NCI-H2081 treated with DMSO at 0.1 percent for 48 hours (cell line): Measurements from ENCODE around the gene SSTR1.

Experiments used
- DNase-seq: peaks from one replicate; lab custom pipeline; 2025; lab: John Stamatoyannopoulos, UW

The SSTR1 gene

DNA sequence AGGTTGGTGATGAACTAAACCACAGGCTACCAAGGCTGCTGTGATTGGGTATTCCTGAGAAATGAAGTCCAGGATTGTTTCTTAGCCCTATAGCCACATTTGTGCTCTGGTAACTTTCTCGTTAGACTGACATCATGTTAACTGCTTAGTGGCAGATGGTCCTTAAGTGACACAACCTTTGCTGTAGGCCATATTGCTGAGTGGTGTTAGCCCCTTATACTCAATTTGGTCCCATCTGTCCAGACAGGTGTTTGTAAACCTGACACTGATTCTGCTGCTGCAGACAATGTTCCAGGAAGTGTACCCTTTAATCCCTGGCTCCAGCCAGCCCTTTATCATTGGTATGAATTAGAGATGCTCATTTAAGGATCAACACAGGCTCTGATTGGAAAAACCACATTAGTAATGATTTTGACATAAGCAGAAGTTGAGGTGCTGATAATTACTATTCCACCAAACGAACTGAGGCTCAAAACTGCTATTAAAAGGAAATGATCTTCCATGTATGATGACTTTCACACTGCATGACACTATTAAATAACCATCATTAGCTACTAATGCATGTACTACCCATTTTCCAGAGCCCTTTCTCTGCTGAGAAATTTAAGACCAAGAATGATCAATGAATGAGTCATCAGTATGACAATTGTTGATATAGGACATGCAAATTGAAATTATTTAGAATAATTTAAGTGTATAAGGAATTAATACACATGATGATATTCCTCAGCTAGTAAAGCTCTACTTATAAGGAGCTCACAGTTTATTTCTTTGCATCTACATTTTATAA is 3.6 kb upstream of the SSTR1 start:
- DNase-seq: no peak

DNA sequence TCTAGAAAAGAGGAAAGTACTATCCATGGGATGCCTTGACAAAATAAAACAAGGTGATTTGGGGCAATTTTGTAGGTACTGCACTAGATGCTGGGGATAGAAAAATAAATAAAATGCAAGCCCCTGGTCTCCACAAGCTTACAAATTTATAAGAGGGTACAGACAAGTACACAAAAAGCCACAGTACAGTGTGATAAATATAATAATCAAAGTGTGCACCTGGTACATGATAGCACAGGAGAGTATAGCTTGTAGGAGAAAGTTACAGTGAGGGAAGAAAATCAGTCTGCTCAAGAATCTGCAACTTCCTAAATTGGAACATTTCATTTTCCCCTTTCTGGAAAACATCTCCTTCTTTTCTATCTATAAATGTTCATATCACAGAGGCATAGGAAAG is 3.0 kb upstream of the SSTR1 start:
- DNase-seq: no peak

DNA sequence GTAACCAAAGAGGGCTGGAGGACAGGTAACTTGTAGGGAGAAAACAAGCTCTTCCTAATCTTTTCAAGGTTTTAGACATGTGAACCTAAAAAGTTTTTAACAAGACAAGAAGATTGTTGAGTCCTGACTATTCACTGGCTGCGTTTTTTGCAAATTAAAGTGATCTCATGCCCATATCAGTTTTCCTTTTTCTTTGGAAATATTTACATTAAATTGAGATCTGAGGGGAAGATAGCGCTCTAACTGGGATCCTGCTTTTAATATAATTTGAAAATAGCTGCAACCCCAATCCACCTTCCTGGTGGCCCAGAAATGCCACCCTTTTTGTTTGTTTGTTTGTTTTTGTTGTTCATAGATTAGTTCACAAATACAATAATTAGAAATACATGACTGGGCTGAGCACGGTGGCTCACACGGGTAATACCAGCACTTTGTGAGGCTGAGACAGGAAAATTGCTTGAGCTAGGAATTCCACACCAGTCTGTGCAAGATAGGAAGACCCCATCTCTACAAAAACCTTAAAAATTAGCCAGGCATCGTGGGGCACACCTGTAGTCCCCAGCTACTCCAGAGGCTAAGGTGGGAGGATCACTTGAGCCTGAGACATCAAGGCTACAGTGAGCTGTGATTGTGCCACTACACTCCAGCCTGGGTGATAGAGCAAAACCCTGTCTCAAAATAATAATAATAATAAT is 2.4 kb upstream of the SSTR1 start:
- DNase-seq: no peak

DNA sequence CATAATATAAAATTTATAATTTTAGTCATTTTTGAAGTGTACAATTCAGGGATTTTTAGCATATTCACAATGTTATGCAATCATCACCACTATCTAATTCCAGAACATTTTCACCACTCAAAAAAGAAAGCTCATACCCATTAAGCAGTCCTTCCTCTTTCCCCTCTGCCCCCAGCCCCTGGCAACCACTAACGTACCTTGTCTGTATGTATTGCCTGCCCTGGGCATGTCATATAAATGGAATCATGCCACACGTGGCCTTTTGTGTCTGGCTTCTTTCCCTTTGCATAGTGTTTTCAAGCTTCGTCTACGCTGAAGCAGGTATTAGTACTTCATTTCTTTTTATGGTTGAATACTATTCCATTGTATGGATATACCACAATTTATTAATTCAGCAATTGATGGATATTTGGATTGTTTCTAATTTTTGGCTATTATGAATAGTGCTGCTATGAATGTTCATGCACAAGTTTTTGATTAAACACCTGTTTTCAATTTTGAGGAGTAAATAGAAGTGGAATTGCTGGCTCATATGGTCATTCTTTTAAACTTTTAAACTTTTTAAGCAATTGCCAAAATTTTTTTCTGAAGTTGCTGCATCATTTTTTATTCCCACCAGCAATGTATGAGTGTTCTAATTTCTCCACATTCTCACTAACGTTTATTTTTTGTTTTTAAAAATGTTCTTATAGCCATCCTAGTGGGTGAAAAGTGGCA is 1.6 kb upstream of the SSTR1 start:
- no peak for DNase-seq

DNA sequence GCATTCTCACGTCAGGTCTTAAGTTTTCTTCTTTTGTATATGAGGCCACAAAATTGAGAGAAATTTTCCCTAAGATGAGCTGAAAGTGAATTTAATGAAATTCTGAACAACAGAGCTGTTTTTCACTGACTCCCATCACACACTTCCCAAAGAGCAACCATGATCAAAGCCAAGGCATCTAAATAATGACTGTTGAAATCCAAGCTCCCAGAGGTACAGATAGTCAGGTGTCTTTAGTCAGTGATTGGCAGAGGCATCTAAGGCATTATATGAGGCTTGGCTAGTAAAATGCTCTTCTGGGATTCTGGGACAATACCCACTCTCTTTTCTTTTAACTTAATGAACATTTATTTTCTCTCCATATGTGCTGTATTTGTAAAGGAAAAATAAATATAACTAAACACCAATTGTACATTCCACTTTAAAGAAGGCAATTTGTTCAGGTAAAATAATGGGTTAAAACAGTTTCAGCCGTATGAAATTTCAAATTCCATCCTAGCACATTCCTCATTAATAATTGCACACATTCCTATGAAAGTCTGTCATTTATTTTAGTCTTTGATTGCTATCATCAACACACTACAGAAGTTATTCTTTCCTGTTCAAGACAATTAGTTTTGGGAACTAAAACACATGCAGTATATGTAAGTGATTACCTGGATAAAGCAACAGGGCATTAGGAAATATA is 871 bp upstream of the SSTR1 start:
- no peak for DNase-seq

DNA sequence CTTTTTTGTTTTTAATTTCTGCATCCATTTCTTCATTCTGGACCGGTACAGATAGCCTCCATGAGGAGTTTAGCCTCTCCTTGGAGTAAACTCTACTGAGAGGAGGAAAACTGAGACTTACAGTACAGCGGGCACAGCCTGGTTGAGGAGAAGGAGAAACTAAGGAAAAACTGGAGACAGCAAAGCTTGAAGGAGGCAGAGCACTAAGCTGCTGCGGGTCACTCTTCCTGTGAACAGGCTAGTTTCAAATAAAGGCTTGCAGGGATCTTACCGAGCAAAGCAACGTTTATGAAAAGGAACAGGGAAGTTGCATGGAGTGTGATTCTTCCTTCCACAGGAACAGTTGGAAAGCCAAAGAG is 348 bp upstream of the SSTR1 start:
- no peak for DNase-seq

DNA sequence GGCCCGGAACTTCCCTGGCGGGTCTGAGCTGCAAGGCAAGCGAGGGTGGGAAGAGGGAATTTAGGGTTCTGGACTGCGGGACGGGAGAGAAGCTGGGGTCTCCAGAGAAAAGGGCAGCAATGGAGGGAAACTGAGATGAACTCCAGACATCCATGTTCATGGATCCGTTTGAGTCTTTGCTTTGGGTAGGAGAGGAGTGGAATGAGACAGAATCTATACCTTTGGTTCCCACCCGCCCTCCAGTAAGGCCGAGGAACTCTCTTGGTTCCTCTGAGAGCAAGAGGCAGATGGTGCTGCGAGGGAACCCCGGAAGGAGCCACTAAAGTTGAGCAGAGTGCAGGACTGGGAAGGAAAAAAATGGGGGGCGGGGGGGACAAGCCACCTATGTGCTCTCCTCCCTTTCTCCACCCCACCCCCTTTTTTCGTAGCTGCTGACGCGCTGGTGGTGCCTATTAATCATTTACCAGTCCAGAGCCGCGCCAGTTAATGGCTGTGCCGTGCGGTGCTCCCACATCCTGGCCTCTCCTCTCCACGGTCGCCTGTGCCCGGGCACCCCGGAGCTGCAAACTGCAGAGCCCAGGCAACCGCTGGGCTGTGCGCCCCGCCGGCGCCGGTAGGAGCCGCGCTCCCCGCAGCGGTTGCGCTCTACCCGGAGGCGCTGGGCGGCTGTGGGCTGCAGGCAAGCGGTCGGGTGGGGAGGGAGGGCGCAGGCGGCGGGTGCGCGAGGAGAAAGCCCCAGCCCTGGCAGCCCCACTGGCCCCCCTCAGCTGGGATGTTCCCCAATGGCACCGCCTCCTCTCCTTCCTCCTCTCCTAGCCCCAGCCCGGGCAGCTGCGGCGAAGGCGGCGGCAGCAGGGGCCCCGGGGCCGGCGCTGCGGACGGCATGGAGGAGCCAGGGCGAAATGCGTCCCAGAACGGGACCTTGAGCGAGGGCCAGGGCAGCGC is 1.2 kb downstream of the SSTR1 start:
- no peak for DNase-seq

DNA sequence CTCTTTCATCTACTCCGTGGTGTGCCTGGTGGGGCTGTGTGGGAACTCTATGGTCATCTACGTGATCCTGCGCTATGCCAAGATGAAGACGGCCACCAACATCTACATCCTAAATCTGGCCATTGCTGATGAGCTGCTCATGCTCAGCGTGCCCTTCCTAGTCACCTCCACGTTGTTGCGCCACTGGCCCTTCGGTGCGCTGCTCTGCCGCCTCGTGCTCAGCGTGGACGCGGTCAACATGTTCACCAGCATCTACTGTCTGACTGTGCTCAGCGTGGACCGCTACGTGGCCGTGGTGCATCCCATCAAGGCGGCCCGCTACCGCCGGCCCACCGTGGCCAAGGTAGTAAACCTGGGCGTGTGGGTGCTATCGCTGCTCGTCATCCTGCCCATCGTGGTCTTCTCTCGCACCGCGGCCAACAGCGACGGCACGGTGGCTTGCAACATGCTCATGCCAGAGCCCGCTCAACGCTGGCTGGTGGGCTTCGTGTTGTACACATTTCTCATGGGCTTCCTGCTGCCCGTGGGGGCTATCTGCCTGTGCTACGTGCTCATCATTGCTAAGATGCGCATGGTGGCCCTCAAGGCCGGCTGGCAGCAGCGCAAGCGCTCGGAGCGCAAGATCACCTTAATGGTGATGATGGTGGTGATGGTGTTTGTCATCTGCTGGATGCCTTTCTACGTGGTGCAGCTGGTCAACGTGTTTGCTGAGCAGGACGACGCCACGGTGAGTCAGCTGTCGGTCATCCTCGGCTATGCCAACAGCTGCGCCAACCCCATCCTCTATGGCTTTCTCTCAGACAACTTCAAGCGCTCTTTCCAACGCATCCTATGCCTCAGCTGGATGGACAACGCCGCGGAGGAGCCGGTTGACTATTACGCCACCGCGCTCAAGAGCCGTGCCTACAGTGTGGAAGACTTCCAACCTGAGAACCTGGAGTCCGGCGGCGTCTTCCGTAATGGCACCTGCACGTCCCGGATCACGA is 2.2 kb downstream of the SSTR1 start:
- DNase-seq: no peak

DNA sequence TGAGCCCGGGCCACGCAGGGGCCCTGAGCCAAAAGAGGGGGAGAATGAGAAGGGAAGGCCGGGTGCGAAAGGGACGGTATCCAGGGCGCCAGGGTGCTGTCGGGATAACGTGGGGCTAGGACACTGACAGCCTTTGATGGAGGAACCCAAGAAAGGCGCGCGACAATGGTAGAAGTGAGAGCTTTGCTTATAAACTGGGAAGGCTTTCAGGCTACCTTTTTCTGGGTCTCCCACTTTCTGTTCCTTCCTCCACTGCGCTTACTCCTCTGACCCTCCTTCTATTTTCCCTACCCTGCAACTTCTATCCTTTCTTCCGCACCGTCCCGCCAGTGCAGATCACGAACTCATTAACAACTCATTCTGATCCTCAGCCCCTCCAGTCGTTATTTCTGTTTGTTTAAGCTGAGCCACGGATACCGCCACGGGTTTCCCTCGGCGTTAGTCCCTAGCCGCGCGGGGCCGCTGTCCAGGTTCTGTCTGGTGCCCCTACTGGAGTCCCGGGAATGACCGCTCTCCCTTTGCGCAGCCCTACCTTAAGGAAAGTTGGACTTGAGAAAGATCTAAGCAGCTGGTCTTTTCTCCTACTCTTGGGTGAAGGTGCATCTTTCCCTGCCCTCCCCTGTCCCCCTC is 3.0 kb downstream of the SSTR1 start:
- DNase-seq: no peak

DNA sequence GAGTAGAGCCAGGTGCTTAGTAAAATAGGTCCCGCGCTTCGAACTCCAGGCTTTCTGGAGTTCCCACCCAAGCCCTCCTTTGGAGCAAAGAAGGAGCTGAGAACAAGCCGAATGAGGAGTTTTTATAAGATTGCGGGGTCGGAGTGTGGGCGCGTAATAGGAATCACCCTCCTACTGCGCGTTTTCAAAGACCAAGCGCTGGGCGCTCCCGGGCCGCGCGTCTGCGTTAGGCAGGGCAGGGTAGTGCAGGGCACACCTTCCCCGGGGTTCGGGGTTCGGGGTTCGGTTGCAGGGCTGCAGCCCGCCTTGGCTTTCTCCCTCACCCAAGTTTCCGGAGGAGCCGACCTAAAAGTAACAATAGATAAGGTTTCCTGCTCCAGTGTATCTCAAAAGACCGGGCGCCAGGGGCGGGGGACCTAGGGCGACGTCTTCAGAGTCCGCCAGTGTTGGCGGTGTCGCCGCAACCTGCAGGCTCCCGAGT is 3.6 kb downstream of the SSTR1 start:
- DNase-seq: no peak

DNA sequence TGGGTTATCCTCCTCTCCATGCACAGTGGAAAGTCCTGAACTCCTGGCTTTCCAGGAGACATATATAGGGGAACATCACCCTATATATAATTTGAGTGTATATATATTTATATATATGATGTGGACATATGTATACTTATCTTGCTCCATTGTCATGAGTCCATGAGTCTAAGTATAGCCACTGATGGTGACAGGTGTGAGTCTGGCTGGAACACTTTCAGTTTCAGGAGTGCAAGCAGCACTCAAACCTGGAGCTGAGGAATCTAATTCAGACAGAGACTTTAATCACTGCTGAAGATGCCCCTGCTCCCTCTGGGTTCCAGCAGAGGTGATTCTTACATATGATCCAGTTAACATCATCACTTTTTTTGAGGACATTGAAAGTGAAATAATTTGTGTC is 4.4 kb downstream of the SSTR1 start:
- DNase-seq: no peak

DNA sequence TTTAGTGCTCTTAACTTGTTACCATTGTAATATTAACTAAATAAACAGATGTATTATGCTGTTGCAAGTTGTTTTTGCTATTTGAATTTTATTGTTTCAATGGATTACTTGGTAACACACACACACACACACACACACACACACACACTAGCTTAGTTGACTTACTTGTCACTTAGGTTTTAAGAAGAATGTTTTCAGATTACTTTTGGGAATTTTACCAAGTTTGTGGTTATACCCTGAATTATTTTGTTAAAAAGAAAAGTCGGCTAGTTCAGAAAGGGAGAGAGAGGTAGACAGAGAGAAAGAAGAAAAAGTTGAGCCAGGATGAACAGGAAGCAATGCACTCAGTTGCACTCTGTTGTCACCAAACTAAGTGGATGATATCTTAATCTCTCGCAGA is 5.3 kb downstream of the SSTR1 start:
- no peak for DNase-seq

DNA sequence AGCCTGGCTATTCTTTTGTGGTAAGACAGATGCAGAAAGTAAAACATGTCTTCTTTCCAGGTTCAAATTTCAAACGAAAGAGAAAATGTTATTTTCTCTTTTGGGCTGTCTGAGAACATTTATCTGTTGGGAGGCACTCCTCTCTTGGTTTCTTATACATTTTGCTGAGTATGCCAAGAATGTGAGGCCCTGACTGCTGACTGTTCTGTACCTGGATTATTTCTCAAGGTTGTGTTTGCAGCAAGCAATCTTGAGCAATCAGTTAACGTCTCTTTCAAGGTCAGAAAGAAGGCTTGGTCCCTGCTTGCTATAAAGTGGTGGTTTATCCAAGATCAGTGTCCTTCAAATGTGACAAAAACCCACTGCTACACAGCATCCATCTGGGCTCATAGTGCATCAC is 9.8 kb downstream of the SSTR1 start:
- no peak for DNase-seq

DNA sequence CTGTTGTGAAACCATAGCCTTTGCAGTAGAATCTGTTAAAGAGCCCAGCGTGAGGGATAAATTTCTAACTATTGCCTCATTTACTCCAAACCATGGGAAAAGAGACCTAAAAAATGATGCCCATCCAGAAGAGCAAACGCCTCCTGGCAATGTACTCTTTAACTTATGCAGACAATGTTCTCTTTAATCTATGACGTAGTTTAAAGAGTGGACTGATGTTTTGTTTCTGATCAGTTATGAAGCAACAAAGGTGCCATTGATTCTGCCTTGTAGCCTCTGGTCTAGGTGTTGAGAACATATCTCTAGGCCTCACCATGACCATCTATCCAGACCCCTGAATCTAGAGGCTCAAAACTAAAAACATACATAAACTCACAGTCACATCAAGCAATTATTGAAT is 13.4 kb downstream of the SSTR1 start:
- no peak for DNase-seq

DNA sequence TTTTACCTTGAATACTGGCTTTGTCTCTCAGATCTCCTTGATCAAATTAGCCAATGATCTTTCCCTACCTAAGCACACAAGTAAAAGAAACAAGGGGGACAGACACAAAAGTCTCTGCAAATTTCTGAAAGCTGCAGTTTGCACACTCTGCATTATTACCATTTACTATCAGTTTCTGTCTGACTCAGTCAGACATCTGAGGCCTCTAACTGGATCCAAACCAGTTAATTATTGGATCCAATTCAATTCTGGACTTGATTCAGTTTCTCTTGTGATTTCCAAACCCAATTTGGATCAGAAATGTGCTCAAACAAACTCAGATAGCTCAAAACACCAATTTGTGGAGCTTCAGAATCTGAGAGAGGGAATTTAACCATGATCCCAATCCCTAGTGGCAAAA is 16.6 kb downstream of the SSTR1 start:
- no peak for DNase-seq

DNA sequence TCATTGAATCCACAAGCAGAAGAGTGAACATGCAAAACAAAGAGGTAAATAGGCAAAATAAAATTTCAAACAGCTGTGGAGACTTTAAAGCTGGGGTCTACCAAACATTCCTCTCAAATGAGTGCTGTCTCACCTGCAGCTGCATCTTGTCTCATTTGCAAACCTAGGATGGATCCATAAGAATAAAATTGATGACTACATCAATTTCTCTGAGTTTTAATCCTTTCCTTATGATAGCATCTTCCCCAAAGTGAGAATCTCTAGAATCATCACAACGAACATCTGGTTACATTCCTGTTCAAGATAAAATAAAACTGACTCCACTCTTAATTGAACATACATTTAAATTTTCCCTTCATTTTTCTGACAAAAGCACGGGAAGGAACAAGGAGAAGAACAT is 18.2 kb downstream of the SSTR1 start:
- DNase-seq: no peak

DNA sequence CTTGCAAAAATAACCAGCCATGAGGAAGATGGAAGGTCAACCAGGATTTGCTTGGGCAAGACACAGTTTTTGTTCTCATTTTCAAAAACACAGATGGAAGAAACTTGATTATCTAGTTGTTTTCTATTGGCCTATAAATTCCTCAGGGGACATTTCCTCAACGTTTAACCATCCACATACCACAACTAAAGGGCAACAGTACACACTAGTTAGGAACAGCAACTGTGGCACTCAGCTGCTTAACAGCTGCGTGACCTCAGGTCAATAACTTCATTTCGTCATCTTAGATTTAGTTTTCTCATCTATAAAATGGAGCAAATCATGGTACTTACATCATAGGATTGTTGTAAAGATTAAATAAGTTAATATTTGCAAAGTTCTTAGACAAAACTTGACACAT is 18.7 kb downstream of the SSTR1 start:
- no peak for DNase-seq

DNA sequence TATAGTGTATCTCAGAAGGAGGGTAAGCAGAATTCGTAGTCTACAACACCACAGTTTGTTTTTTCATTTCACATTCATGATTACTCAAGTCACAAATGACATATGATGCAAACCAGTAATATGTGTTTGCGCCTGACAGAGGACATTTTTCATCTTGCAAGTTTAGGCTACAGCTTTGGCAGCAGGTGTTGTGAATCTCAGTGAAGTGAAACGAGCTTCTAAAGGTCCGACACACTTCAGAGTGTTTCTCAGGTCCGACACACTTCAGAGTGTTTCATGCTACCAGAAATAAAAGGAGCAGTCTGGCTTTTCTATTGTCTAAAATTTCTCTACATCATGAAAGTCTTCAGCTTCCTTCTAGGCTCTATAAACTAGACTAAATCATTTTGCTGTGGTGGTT is 25.5 kb downstream of the SSTR1 start:
- DNase-seq: no peak

DNA sequence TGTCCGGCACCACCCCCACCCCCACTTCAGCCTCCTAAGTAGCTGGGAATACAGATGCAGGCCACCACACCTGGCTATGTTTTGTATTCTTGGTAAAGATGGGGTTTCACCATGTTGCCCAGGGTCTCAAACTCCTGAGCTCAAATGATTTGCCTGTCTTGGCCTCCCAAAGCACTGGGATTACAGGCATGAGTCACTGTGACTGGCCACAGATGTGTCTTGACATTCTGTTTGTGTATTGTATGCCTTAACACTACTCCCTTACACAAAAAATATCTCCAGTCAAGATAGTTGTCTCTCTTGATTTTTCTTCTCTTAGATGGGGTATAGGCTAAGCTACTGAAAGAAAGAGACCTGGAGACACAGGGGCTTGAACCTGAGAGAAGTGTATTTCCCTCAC is 30.6 kb downstream of the SSTR1 start:
- no peak for DNase-seq

DNA sequence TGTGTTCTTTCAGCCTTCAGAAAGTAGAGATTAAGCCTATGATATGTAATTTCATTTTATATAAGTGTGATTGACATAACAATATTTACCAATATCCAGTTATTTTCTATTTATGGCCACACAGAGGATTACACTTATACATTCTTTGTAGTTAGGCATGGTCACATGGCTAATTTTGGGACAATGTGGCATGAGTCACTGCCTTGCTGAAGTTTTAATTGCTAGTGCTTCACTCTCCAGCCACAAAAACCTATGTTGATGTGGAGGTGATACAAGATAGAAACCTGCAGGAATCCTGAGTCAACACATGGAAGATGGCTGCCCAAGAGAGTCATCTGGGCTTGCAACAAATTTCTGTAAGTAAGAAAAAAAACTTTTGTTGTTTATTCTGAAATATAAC is 31.2 kb downstream of the SSTR1 start:
- DNase-seq: no peak
